Endometrium (tissue), 2 donors: ENCODE results near the gene AGAP1.

ENCODE experiments used
- FAIRE-seq: peaks from 2 replicates; lab custom pipeline; 2012; peaks lifted over from hg19 to GRCh38; lab: Jason Lieb, UNC
- donor health status: control.
- donor health status: control.

The AGAP1 gene

DNA sequence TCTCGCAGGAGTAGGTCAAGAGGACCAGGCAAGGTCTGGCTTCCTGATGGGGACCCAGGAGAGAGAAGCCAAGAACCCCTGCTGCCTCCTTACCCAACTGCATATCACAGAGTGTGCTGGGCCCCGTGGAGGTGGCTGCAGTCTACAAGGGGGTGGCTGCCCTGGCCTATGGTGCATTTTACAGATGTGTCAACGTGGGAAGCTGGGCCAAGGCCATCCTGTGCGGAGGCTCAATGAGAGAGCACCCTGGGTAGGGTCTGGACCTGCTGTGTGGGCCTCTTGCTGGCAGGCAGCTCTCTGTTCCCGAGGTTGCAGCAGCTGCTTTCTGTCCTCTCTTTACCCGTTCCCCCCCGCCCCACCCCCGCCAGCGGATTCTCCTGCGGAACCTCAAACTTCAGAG is 612.9 kb downstream of the AGAP1 start:
- no peak for FAIRE-seq

DNA sequence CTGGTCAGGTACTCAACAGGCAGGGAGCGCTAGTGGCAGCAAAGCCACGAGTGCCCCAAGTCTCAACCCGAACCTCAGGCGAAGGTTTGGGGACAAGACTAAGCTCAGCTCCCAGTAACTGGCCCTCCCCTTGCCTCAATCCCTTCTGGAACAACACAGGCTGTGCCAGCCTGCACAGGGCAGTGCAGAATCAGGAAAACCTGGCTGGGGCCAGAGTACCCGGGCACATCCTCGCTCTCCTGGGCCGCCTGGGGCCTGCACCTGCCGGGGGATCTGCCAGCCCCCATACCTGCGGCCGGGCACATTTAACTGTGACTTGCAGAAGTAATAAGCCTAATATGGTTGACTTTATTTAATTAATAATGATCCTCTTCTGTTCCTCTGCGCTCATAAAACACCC is 613.7 kb downstream of the AGAP1 start:
- no peak for FAIRE-seq

DNA sequence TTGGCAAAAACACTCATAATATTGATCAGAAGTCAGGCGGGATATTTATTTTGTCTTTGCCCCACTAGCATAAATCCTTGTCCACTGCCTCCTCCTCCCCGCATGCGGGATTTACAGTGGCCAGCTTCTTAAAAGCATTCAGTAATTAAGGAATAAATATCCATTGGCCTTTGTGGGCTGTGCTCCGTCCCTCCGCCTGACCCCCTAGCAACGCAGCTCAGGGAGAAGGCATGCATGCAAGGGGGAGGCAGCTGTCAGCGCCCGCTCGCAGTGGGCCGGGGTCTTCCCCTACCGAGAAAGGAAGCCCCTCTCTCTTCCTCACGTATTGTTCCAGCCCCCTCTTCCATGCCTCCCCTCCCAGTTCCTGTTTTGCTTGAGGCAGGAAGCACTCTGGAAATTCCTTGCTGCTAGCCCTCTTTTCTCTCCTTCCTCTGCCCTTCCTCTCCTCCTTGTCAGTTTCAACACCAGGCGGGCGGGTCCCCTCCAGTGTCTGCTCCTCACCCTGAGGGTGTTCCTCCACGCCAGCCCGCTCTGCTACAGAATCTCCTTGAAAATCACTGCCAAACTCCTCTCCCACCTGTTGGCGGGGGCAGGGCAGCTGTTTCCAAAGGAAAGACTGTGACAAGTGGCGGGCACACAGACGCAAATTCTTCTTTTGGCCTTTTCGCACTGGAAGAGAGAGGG is 614.2 kb downstream of the AGAP1 start:
- FAIRE-seq, result no peak

DNA sequence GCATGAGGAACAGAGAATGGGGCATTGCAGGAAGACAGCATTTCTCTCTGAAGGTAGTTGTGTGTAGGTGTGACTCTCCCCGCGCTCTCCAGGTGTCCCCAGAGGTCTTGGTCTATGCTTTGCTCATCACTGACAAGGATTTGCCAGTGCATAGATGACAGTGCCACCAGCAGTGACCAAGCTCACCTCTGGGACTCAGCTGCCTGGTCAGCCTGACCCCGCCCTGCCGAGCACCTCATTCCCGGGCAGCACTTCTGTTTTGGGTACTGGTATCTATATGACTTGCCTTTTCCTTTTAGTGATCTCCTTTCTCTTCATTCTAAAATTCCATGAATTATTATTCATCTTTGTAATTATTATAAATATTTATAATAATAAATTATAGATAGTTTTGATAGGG is 615.2 kb downstream of the AGAP1 start:
- FAIRE-seq, result no peak

DNA sequence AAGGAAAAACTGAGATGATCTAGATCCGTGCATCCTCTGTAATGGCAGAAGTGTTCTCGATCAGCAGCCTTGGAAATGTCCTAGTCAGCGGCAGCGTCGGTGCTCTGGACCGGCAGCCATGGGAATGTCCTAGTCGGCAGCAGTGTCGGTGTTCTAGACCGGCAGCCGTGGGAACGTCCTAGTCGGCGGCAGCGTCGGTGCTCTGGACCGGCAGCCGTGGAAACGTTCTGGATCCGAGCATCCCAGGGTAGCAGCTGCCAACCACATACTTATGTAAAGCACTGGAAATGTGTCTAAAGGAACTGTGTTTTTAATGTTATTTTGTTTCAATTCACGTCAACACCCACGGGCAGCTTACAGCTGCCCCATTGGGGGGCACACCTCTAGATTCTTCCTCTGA is 615.6 kb downstream of the AGAP1 start:
- no peak for FAIRE-seq

- no peak for FAIRE-seq
These were observed 618.6 kb downstream of the AGAP1 start for GRCh38 chr2:236112466-236112865.

DNA sequence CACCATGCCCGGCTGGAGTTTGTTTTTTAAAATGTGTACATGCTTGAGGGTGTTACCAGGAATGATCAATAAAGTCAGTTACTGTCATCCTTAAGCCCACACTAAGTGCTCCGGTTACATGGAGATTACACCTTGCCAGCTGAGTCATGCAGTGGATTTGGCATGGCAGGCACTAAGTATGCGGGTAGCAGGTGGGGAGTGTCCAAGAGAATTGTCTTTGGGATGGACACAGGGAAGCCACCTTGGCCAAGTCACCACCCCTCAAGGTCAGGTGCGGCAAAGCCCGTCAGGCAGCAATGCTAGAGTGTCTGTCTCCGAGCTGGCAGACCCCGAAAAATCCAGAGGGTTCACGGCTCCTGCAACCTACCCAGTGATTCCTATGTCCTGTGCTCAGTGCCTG is 619.6 kb downstream of the AGAP1 start:
- no peak for FAIRE-seq

- no peak for FAIRE-seq
These were observed 620.1 kb downstream of the AGAP1 start for GRCh38 chr2:236113948-236114347.

- FAIRE-seq, result no peak
These were observed 621.1 kb downstream of the AGAP1 start for GRCh38 chr2:236114959-236115358.

DNA sequence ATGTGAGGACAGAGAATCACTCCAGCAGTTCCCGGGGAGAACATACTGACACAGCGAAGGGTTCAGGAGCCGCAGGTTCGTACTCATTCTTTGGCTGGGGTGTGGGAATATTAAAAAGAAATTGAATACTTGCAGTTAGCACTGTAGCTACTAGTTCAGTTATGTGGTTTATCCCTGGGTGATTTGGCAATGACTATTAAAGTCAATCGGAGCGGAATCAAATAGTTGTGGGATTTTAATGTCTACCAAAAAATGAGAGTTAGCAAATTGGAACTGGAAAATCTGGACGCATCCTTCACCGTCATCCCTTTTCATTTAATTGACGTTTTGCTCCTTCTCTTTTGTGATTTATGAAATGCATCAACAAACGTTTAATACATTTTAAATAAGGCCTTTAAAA is 623.6 kb downstream of the AGAP1 start:
- FAIRE-seq, result no peak

DNA sequence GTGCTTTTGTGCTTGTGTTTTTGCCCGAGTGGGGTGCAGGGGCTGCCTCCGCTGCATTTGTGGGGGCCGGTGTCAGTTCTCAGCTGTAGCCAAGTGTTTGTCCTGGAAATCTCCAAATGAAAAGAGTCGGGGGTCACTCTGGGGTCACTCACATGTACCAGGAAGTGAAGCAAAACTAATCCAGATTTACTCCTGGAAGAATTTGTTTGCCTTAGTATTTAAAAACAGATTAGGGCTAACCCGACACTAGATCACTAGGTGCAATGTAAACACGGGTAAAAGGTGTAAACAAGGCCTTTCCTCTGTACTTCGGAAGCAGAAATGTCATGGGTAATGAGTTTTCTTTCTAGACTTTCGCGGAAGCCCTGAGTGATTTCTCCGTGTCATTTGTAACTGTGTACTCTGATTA is 624.0 kb downstream of the AGAP1 start:
- no peak for FAIRE-seq

DNA sequence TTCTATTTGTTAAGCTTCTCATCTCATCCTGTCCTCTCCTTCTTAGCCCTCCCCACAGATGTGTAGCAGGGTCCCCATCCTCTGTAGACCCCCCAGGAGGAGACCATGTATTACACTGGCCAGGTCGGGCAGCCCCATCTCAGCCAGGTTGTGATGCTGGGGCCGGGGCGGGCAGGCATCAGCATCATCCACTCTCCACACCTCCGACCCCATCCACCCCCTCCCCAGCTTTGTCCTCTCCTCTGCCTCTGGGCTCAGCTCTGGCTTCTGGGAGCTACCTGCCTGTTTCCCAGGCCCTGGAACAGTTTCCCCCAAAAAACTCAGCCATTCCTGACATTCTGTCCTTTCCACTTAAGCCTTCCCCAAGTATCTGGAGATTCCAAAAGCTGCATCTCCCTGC is 625.2 kb downstream of the AGAP1 start:
- no peak for FAIRE-seq

- FAIRE-seq, result no peak
These were observed 625.6 kb downstream of the AGAP1 start for GRCh38 chr2:236119476-236119875.

GRCh38 chr2:236120141-236120601 is 626.3 kb downstream of the AGAP1 start:
- no peak for FAIRE-seq

- no peak for FAIRE-seq
These were observed 627.0 kb downstream of the AGAP1 start for GRCh38 chr2:236120829-236121228.

DNA sequence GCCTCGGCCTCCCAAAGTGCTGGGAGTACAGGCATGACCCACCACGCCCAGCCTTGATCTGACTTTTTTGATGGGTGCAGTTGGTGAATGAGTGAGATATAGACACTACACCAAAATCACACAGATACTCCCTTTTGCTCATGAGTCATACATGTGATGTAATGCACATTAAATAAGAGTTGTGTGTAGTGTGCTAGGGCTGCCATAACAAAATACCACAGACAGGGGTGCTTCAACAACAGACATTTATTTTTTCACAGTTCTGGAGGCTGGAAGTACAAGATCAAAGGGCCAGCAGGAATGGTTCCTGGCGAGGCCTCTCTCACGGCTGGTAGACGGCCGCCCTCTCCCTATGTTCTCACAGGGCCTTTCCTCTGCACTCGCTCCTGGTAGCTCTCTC is 627.7 kb downstream of the AGAP1 start:
- no peak for FAIRE-seq

DNA sequence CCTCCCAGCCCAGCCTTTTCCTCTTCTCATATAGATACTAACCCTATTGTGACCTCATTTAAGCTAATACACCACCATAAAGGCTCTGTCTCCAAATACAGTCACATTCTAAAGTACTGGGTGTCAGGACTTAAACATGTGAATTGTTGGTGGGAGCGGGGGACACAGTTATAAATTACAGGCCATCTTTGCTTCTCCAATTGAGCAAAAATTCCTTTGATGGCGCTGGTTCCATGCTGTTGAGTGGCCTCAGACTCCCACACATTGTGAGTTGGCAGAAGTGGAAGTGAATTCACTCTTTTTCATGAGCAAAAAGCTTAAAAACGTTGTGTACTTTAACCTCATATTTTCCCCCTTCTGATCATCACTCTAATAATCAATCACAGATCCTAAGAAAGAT is 628.4 kb downstream of the AGAP1 start:
- no peak for FAIRE-seq

- FAIRE-seq, result no peak
These were observed 629.9 kb downstream of the AGAP1 start for GRCh38 chr2:236123716-236124115.

GRCh38 chr2:236124182-236124893 is 630.5 kb downstream of the AGAP1 start:
- FAIRE-seq, result no peak

DNA sequence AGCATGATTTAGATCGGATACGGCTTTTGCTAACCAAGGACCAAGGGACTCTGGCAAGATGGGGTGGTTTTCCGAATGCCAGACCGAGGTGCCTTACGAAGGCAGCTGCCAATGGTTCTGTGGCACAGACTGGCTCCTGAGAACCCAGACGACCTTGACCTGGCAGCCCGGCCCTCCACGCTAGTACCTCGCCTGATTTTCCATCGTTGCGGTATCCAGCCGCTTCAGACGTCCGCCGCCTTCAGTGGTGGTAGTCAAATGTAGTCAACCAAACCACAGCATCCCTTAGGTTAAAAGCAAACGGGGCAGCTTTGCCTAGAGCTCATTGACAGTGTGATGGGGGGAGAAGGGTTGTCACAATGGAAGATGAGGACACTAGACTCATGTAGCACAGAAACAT is 631.7 kb downstream of the AGAP1 start:
- no peak for FAIRE-seq

- FAIRE-seq, result no peak
These were observed 633.2 kb downstream of the AGAP1 start for GRCh38 chr2:236127010-236127409.

DNA sequence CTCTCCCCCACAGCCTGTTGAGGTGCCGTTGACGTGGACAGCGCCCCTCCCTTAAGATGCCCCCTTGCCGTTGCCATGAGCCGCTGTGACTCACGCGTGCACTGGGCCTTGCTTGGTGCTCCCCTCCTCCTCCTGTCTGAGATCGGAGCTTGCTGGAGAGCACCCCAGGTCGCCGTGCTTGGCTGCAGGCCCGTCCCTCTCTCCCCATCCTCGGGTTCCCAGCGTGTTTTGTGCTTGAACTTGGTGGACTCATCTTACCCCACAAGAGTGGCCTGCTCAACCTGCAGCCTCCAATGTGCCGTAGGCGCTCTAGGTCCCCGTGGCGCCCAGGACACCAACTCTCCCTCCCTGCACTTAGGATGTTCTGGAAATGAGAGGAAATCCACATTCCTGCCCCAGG is 634.5 kb downstream of the AGAP1 start:
- no peak for FAIRE-seq

DNA sequence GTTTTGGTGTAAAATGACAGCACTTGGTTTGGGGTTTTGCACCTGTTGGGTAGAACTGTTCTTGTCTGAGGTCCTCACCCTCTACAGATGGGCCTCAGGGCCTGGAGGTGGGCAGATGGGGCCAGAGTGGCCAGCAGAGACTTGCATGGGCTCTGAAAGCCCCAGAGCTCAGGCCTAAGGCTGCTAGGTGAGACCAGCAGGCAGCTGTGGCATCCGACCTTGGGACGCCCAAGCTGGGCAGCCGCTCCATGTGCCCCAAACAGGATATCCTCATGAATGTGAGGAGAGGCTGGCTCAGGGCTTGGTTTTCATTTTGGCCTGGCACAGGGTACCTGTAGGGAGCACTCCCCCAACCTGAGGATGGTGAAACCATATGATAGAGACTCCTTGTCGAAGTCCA is 636.1 kb downstream of the AGAP1 start:
- FAIRE-seq, result no peak
